Panc1 (cell line): Measurements from ENCODE around the gene PLEKHG4. TPM values are rescaled to one million over a fixed set of nuclear protein-coding genes. Genes with fewer than 3 reads are reported as not detected.

Experiments
- ATAC-seq: fragments of 200-7000 bp; cut with Tn5 transposase; 2 replicates; pipeline ENCODE4 v1.9.1; 2020; ENCODE audit warnings: mild to moderate bottlenecking, moderate library complexity
- BruUV-seq: library from RNA; stranded (reverse); fragments of 400-500 nt; replicated peaks from 2 replicates; lab custom pipeline; 2021; lab: Mats Ljungman, UMichigan
- CTCF ChIA-PET: fragments of 300-600 bp; sonication (Branson Sonifier 250); formaldehyde crosslinking; loops from one replicate; lab custom pipeline; 2022; ENCODE audit warnings: antibody characterized with exemption; lab: Charles Lee
- POLR2A ChIA-PET: fragments of 300-600 bp; sonication (Branson Sonifier 250); formaldehyde crosslinking; loops from one replicate; lab custom pipeline; 2022; ENCODE audit warnings: antibody characterized with exemption; lab: Charles Lee
- DNase-seq: peaks from one replicate; pipeline ENCODE4 v3.0.0-alpha.2; 2010; ENCODE audit warnings: low read depth, low spot score
- H3K27ac ChIP-seq: 2 replicates; pipeline ENCODE4 v1.5.1; 2011; ENCODE audit warnings: mild to moderate bottlenecking, low read length, inconsistent platforms
- H3K27me3 ChIP-seq: fragments of 200-500 bp; sonication (Bioruptor generic); 2 replicates; pipeline ENCODE4 v1.6.0; 2014; ENCODE audit warnings: low read length, inconsistent platforms; ENCODE audit not compliant: control insufficient read depth, insufficient read depth
- H3K36me3 ChIP-seq: fragments of 200-500 bp; sonication (Bioruptor generic); 2 replicates; pipeline ENCODE4 v1.5.1; 2014; ENCODE audit warnings: inconsistent platforms, mild to moderate bottlenecking, low read length, moderate library complexity; ENCODE audit not compliant: control insufficient read depth, insufficient read depth
- H3K4me1 ChIP-seq: 2 replicates; pipeline ENCODE4 v1.5.1; 2011; ENCODE audit warnings: inconsistent platforms, mild to moderate bottlenecking, low read length, moderate library complexity; ENCODE audit not compliant: control insufficient read depth, insufficient read depth
- H3K4me3 ChIP-seq, 2 experiments: 2 replicates each; pipeline ENCODE4 v1.5.1; 2011 to 2012; ENCODE audit warnings: low read depth in 2 of 2, low read length in 2 of 2, mild to moderate bottlenecking in 2 of 2, inconsistent platforms in 1 of 2, moderate library complexity in 1 of 2
- H3K9me3 ChIP-seq: fragments of 200-500 bp; sonication (Bioruptor generic); 2 replicates; pipeline ENCODE4 v1.5.1; 2014; ENCODE audit warnings: low read depth, mild to moderate bottlenecking, inconsistent platforms, low read length, moderate library complexity; ENCODE audit not compliant: control insufficient read depth, insufficient read depth
- CTCF ChIP-seq: fragments of 450-650 bp; IDR thresholded peaks from 2 replicates; pipeline ENCODE4 v1.5.1; 2017; ENCODE audit warnings: mild to moderate bottlenecking
- POLR2AphosphoS5 ChIP-seq: IDR thresholded peaks from 2 replicates; pipeline ENCODE4 v1.6.1; 2012; ENCODE audit warnings: mild to moderate bottlenecking, low read depth, low read length, moderate library complexity
- REST ChIP-seq, 2 experiments: IDR thresholded peaks; 2 replicates each; pipeline ENCODE4 v1.6.1; 2011 to 2012; ENCODE audit warnings: low read depth in 2 of 2, control low read depth in 1 of 2, low read length in 1 of 2, mild to moderate bottlenecking in 1 of 2, moderate library complexity in 1 of 2; ENCODE audit not compliant: insufficient read depth in 1 of 2
- SIN3A ChIP-seq: IDR thresholded peaks from 2 replicates; pipeline ENCODE4 v1.6.1; 2012; ENCODE audit warnings: low read depth, mild to moderate bottlenecking, low read length, moderate library complexity, borderline replicate concordance; ENCODE audit not compliant: insufficient read depth
- TCF7L2 ChIP-seq: IDR thresholded peaks from 2 replicates; pipeline ENCODE4 v1.6.1; 2011; ENCODE audit warnings: mild to moderate bottlenecking, low read depth, low read length, inconsistent platforms
- in situ Hi-C: cut with HindIII; loops from 2 replicates; pipeline ENCODE4 v1.10.0; 2016; ENCODE audit warnings: low sequenced_read_pairs, low pct_unique_long_range_greater_than_20kb
- intact Hi-C: fragments of 100-400 bp; cut with micrococcal nuclease; formaldehyde crosslinking; loops from one replicate; pipeline ENCODE4 v1.10.0; 2022; ENCODE audit not compliant: unreplicated experiment
- total RNA-seq: library from RNA; stranded (reverse); gene quantifications from one replicate; pipeline ENCODE4 v1.2.1, GENCODE V29; 2021; ENCODE audit not compliant: unreplicated experiment

PLEKHG4 gene
- total RNA-seq, 1 experiment from 2014 or later, result 6.7 TPM

GRCh38 chr16:67277999-67278772, 1.1 kb upstream of the PLEKHG4 start:
- in situ Hi-C loops (no loop called here), intact Hi-C loops (no loop called here)
- ChIA-PET POLR2A (no interaction called here), CTCF (no interaction called here)
- H3K9me3 ChIP-seq, result no peaks in the 10 kb centered on the region
- H3K4me1 ChIP-seq, result peaks cover 6% of the 10 kb centered on the region; the same call in 1 of the 2 replicates
- no peaks in the 10 kb centered on the region; the same call in 1 of the 2 replicates for H3K36me3 ChIP-seq
- no peaks in the 10 kb centered on the region for H3K27me3 ChIP-seq
- H3K27ac ChIP-seq, result peak overlapping the region; percentile 48
- peak; percentile 9; the same call in 1 of the 2 replicates for ATAC-seq
- no TSS peak for BruUV-seq
- DNase-seq, result no peak
- TF ChIP-seq TCF7L2 (no peak), SIN3A (no peak), REST (IDR thresholded peaks at IDR 0.05; ENCODE audit: insufficient read depth in 1 of 2, low read depth in 2 of 2, low read length in 1 of 2) (no peak), CTCF (no peak)
- H3K4me3 ChIP-seq, result peak overlapping the region; percentile 43 to 62

GRCh38 chr16:67278773-67279295, 498 bp upstream of the PLEKHG4 start:
- intact Hi-C loops, result no loop called here
- in situ Hi-C loops, result no loop called here
- peak; percentile 47 for ATAC-seq
- DNase-seq, result no peak
- Histone ChIP-seq H3K9me3 (no peaks in the 10 kb centered on the region), H3K27ac (peak overlapping the region; percentile 44), H3K27me3 (no peaks in the 10 kb centered on the region), H3K4me1 (peaks cover 6% of the 10 kb centered on the region; the same call in 1 of the 2 replicates), H3K36me3 (no peaks in the 10 kb centered on the region; the same call in 1 of the 2 replicates), H3K4me3 (peak overlapping the region; percentile 43 to 62)
- CTCF ChIA-PET, result interaction anchor here (0.6 kb wide), 1 partner anchor 20 kb away, joined by 4 read pairs; no protein-coding TSS in a partner anchor
- POLR2A ChIA-PET, result no interaction called here
- no peak for TF ChIP-seq CTCF
- TF ChIP-seq SIN3A, result no peak
- no peak for TF ChIP-seq POLR2AphosphoS5
- no peak for TF ChIP-seq TCF7L2
- no peak for TF ChIP-seq REST (IDR thresholded peaks at IDR 0.05; ENCODE audit: insufficient read depth in 1 of 2, low read depth in 2 of 2, low read length in 1 of 2)
- no TSS peak for BruUV-seq
